ENCODE measurements around the gene PLA2G5.

Gene PLA2G5

GRCh38 chr1:20093303-20093702 is 23.3 kb downstream of the PLA2G5 start:
- no peak for DNase-seq

GRCh38 chr1:20093940-20094391 is 24.0 kb downstream of the PLA2G5 start:
- DNase-seq, result no peak

GRCh38 chr1:20095564-20096434 is 25.8 kb downstream of the PLA2G5 start:
- DNase-seq, result peak; percentile 84

GRCh38 chr1:20096840-20097447 is 26.9 kb downstream of the PLA2G5 start:
- no peak for DNase-seq

- no peak for DNase-seq
Observed at GRCh38 chr1:20099533-20099932, 29.5 kb downstream of the PLA2G5 start.

- DNase-seq, result no peak
Observed at GRCh38 chr1:20100632-20101355, 30.8 kb downstream of the PLA2G5 start.

GRCh38 chr1:20102875-20103274 is 32.9 kb downstream of the PLA2G5 start:
- DNase-seq, result no peak

- DNase-seq, result no peak
Observed at GRCh38 chr1:20105856-20106255, 35.9 kb downstream of the PLA2G5 start.

GRCh38 chr1:20107351-20107750 is 37.4 kb downstream of the PLA2G5 start:
- DNase-seq, result no peak

- DNase-seq, result no peak
Observed at GRCh38 chr1:20107796-20108195, 37.8 kb downstream of the PLA2G5 start.

GRCh38 chr1:20108366-20109123 is 38.6 kb downstream of the PLA2G5 start:
- DNase-seq, result no peak

GRCh38 chr1:20109223-20109856 is 39.3 kb downstream of the PLA2G5 start:
- DNase-seq, result no peak

GRCh38 chr1:20110679-20111078 is 40.7 kb downstream of the PLA2G5 start:
- no peak for DNase-seq

GRCh38 chr1:20111452-20111851 is 41.5 kb downstream of the PLA2G5 start:
- DNase-seq, result no peak

GRCh38 chr1:20112279-20113000 is 42.4 kb downstream of the PLA2G5 start:
- DNase-seq, result no peak

- DNase-seq, result no peak
Observed at GRCh38 chr1:20114021-20114648, 44.1 kb downstream of the PLA2G5 start.

GRCh38 chr1:20115479-20115878 is 45.5 kb downstream of the PLA2G5 start:
- no peak for DNase-seq

GRCh38 chr1:20115916-20116315 is 45.9 kb downstream of the PLA2G5 start:
- DNase-seq, result no peak

- no peak for DNase-seq
Observed at GRCh38 chr1:20117236-20117635, 47.2 kb downstream of the PLA2G5 start.

- DNase-seq, result no peak
Observed at GRCh38 chr1:20119347-20119746, 49.4 kb downstream of the PLA2G5 start, which contains the start of gene PLA2G2D. PLA2G2D (minus strand) TSS chr1:20119536; CDS start chr1:20119498, 38 bp downstream.

- no peak for DNase-seq
Observed at GRCh38 chr1:20120796-20121195, 50.8 kb downstream of the PLA2G5 start.

Measured in DMS79 treated with DMSO at 0.1 percent for 48 hours (cell line).